Ishikawa (cell line): Measurements from ENCODE around the gene GRB7.
A peak's percentile ranks its signal among the peaks of the same experiment; 100 is the strongest.

ENCODE experiments used
- CEBPB ChIP-seq: IDR thresholded peaks from 2 replicates; pipeline ENCODE4 v1.6.1; 2012
- CREB1 ChIP-seq: IDR thresholded peaks from 2 replicates; pipeline ENCODE4 v1.6.1; 2012; ENCODE audit warnings: low read depth
- EGR1 ChIP-seq: IDR thresholded peaks from 2 replicates; pipeline ENCODE4 v1.6.1; 2012
- EP300 ChIP-seq: IDR thresholded peaks from 2 replicates; pipeline ENCODE4 v1.6.1; 2012; ENCODE audit warnings: borderline replicate concordance
- FOXM1 ChIP-seq: IDR thresholded peaks from 2 replicates; pipeline ENCODE4 v1.6.1; 2012; ENCODE audit warnings: low read depth, borderline replicate concordance
- NFIC ChIP-seq: IDR thresholded peaks from 2 replicates; pipeline ENCODE4 v1.6.1; 2012
- RAD21 ChIP-seq: IDR thresholded peaks from 2 replicates; pipeline ENCODE4 v1.6.1; 2012; ENCODE audit warnings: low read depth
- TAF1 ChIP-seq: IDR thresholded peaks from 2 replicates; pipeline ENCODE4 v1.6.1; 2012; ENCODE audit warnings: low read depth, mild to moderate bottlenecking
- TCF12 ChIP-seq: IDR thresholded peaks from 2 replicates; pipeline ENCODE4 v1.6.1; 2012; ENCODE audit warnings: low read depth
- TEAD4 ChIP-seq: IDR thresholded peaks from 2 replicates; pipeline ENCODE4 v1.6.1; 2012
- YY1 ChIP-seq: IDR thresholded peaks from 2 replicates; pipeline ENCODE4 v1.6.1; 2012; ENCODE audit warnings: low read depth
- ZBTB7A ChIP-seq: IDR thresholded peaks from 2 replicates; pipeline ENCODE4 v1.6.1; 2012; ENCODE audit warnings: low read depth
- TF ChIP-seq, protein P1 (sequence below): IDR thresholded peaks from 2 replicates; pipeline ENCODE4 v1.6.1; 2012
- TF ChIP-seq, protein P2 (sequence below): IDR thresholded peaks from 2 replicates; pipeline ENCODE4 v1.6.1; 2012
- TF ChIP-seq, protein P3 (sequence below): IDR thresholded peaks from 2 replicates; pipeline ENCODE4 v1.6.1; 2012; ENCODE audit warnings: low read depth, mild to moderate bottlenecking

GRB7 gene

DNA sequence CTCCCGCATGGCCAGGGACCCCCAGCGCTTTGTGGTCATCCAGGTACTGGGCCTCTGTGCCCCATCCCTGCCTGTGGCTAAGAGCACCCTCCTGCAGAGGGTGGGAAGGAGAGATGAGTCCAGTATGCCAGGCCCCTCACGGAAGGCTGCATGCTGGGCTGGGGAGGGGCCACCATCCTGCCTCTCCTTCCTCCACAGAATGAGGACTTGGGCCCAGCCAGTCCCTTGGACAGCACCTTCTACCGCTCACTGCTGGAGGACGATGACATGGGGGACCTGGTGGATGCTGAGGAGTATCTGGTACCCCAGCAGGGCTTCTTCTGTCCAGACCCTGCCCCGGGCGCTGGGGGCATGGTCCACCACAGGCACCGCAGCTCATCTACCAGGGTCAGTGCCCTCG is 11.1 kb upstream of the GRB7 start:
- TF ChIP-seq TAF1 (no peak), NFIC (no peak), FOXM1 (no peak), EP300 (no peak), ZBTB7A (no peak)
- TF ChIP-seq, protein P1, sequence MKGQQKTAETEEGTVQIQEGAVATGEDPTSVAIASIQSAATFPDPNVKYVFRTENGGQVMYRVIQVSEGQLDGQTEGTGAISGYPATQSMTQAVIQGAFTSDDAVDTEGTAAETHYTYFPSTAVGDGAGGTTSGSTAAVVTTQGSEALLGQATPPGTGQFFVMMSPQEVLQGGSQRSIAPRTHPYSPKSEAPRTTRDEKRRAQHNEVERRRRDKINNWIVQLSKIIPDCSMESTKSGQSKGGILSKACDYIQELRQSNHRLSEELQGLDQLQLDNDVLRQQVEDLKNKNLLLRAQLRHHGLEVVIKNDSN: no peak
- TF ChIP-seq, protein P2, sequence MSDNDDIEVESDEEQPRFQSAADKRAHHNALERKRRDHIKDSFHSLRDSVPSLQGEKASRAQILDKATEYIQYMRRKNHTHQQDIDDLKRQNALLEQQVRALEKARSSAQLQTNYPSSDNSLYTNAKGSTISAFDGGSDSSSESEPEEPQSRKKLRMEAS: no peak

DNA sequence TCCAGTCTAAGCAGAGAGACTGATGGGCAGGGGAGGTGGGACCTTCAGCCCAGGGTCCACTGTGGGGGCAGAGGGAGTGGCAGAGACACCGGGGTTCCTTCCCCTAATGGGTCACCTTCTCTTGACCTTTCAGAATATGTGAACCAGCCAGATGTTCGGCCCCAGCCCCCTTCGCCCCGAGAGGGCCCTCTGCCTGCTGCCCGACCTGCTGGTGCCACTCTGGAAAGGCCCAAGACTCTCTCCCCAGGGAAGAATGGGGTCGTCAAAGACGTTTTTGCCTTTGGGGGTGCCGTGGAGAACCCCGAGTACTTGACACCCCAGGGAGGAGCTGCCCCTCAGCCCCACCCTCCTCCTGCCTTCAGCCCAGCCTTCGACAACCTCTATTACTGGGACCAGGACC is 10.2 kb upstream of the GRB7 start:
- TF ChIP-seq CREB1 (no peak), EGR1 (no peak), YY1 (no peak), TAF1 (no peak), EP300 (no peak), RAD21 (no peak), ZBTB7A (no peak), FOXM1 (no peak)
- TF ChIP-seq, protein P2: no peak
- TF ChIP-seq, protein P3, sequence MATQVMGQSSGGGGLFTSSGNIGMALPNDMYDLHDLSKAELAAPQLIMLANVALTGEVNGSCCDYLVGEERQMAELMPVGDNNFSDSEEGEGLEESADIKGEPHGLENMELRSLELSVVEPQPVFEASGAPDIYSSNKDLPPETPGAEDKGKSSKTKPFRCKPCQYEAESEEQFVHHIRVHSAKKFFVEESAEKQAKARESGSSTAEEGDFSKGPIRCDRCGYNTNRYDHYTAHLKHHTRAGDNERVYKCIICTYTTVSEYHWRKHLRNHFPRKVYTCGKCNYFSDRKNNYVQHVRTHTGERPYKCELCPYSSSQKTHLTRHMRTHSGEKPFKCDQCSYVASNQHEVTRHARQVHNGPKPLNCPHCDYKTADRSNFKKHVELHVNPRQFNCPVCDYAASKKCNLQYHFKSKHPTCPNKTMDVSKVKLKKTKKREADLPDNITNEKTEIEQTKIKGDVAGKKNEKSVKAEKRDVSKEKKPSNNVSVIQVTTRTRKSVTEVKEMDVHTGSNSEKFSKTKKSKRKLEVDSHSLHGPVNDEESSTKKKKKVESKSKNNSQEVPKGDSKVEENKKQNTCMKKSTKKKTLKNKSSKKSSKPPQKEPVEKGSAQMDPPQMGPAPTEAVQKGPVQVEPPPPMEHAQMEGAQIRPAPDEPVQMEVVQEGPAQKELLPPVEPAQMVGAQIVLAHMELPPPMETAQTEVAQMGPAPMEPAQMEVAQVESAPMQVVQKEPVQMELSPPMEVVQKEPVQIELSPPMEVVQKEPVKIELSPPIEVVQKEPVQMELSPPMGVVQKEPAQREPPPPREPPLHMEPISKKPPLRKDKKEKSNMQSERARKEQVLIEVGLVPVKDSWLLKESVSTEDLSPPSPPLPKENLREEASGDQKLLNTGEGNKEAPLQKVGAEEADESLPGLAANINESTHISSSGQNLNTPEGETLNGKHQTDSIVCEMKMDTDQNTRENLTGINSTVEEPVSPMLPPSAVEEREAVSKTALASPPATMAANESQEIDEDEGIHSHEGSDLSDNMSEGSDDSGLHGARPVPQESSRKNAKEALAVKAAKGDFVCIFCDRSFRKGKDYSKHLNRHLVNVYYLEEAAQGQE: no peak
- TF ChIP-seq, protein P1: no peak

DNA sequence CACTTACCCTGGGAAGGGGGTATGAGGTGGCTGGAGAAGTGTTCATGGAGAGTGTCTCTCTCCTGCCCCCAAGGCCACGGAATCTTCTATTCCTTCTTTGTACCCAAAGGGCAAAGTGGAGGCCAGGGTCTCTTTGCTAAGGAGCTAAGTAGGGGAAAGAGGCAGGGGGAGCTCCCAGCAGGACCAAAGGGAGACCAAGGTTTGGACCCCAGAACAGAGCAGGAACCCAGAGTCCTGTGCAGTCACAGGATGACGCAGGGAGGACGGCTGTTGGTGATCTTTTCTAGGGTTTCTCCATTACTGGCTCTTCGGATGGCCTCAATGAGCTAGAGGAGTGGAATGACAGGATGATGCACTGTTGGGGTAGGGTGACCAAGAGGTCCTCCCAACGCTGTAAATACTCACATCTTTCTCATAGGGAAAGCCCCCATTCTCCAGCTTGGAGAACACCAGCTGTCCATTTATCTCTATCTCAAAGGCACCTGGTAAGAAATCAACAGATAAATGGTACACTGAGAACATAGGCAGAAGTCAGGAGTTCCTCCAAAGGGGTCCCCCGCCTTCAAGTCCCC is 8.4 kb upstream of the GRB7 start:
- TF ChIP-seq, protein P2: no peak
- TF ChIP-seq YY1 (no peak), EP300 (no peak), EGR1 (no peak), CREB1 (no peak), TEAD4 (no peak), TAF1 (no peak), CEBPB (no peak)
- TF ChIP-seq, protein P3: no peak

DNA sequence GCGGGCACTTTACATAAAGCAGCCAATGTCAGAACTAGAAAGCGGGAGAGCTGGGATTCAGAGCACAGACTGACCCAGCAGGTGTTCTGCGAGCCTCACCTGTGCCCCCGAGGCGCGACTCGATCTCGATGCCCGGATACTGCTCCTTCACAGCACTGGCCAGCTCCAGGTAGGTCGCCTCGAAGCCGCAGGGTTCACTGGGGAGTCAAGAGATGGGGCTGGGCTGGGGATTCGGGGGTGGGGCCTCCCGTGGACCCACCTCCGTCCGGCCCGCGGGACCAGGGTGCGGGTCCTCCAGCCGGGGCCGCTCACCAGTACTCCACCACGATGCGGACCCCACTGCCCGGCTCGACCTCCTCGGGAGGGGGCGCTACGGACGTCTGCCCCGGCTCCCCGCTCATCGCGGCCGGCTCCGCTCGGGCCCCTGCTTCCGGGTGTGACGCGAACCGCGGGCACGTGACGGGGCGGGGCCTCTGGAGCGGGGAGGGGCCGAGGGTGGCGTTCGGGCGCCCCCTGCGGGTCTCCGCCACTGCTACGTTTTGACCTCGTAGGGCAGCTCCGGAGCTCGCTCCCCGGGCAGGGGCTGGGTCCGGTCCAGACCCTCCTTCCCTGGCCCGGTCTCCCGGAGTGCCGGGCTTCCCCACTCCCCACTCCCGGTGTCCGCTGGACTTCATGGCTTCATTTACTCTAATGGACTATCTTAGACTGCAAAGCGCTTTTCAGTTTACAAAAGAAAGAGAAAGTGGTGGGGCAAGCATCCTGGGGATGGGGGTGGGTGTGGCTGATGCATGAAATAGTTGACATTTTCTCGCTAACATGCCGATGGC is 7.4 kb upstream of the GRB7 start, which contains the start of gene MIEN1:
Gene MIEN1, minus strand, starts transcription at position 438 of the 827 bp plus-strand sequence. Its CDS starts 37 bp downstream, at position 401.
- no peak for TF ChIP-seq TEAD4
- TF ChIP-seq FOXM1: no peak
- TF ChIP-seq, protein P3: no peak
- TF ChIP-seq EGR1: 0 out of 2 replicates have a peak, but pooled peaks have one; percentile 17
- 0 out of 2 replicates have a peak, but pooled peaks have one; percentile 22 for TF ChIP-seq EP300
- TF ChIP-seq TCF12: no peak
- TF ChIP-seq ZBTB7A: peak; percentile 94
- TF ChIP-seq, protein P2: peak; percentile 63
- TF ChIP-seq, protein P1: peak; percentile 99
- peak; percentile 63; the same call in 1 of the 2 replicates for TF ChIP-seq RAD21
- TF ChIP-seq CREB1: peak; percentile 84
- no peak for TF ChIP-seq YY1
- TF ChIP-seq TAF1: peak; percentile 59; the same call in 1 of the 2 replicates
